GM13977 (cell line): ENCODE data around the gene LAMB4.

Source experiments
- DNase-seq: peaks from one replicate; pipeline ENCODE4 v3.0.0; 2012; ENCODE audit warnings: low spot score
- CTCF ChIP-seq: IDR thresholded peaks from 2 replicates; pipeline ENCODE4 v1.5.1; 2012; ENCODE audit warnings: mild to moderate bottlenecking, control low read depth; ENCODE audit not compliant: insufficient read depth; ENCODE audit errors: extremely low read depth, missing control alignments
- in situ Hi-C: fragments of 300-500 bp; cut with MboI; formaldehyde crosslinking; loops from one replicate; pipeline ENCODE4 v1.12.0; 2022; ENCODE audit warnings: low sequenced_read_pairs, low pct_unique_long_range_greater_than_20kb, mixed read lengths, inconsistent platforms; ENCODE audit not compliant: unreplicated experiment

LAMB4 gene

GRCh38 chr7:108016841-108017775, 113.1 kb downstream of the LAMB4 start:
- in situ Hi-C loops, result no loop called here
- no peak for DNase-seq
- peak; percentile 38 for TF ChIP-seq CTCF

GRCh38 chr7:108015740-108016139, 114.4 kb downstream of the LAMB4 start:
- in situ Hi-C loops, result no loop called here

GRCh38 chr7:108014747-108015682, 115.1 kb downstream of the LAMB4 start:
- TF ChIP-seq CTCF, result no peak
- in situ Hi-C loops, result no loop called here
- no peak for DNase-seq

More at GRCh38 chr7:108015740-108016139, 114.4 kb downstream of the LAMB4 start:
- no peak for DNase-seq
- no peak for TF ChIP-seq CTCF

- no peak for DNase-seq
- no peak for TF ChIP-seq CTCF
- in situ Hi-C loops, result no loop called here
Observed at GRCh38 chr7:108014215-108014614, 115.9 kb downstream of the LAMB4 start.

GRCh38 chr7:108012499-108013430, 117.4 kb downstream of the LAMB4 start:
- in situ Hi-C loops, result no loop called here
- no peak for TF ChIP-seq CTCF
- DNase-seq, result no peak

GRCh38 chr7:108010377-108010776, 119.8 kb downstream of the LAMB4 start:
- in situ Hi-C loops, result no loop called here
- no peak for DNase-seq
- TF ChIP-seq CTCF, result no peak
